Transverse colon (tissue), 4 donors: Measurements from ENCODE around the gene RCCD1. TPM values are rescaled to one million over a fixed set of nuclear protein-coding genes. Genes with fewer than 3 reads are reported as not detected.

ENCODE experiments used
- DNase-seq: peaks from one replicate; pipeline ENCODE4 v3.0.0-alpha.2; 2019
- H3K27ac ChIP-seq, 4 donors: fragments of 200-600 bp; sonication (generic); 2 replicates each; pipeline ENCODE4 v1.5.1; 2016 to 2018; ENCODE audit warnings: inconsistent platforms in 4 of 4
- H3K27me3 ChIP-seq: fragments of 200-600 bp; sonication (generic); 2 replicates; pipeline ENCODE4 v1.5.1; 2017; ENCODE audit warnings: inconsistent platforms
- H3K36me3 ChIP-seq, 4 donors: fragments of 200-600 bp; sonication (generic); 2 replicates each; pipeline ENCODE4 v1.5.1; 2017 to 2019; ENCODE audit warnings: inconsistent platforms in 4 of 4
- H3K4me1 ChIP-seq, 4 donors: fragments of 200-600 bp; sonication (generic); 2 replicates each; pipeline ENCODE4 v1.5.1; 2017 to 2020; ENCODE audit warnings: inconsistent platforms in 4 of 4
- H3K4me3 ChIP-seq, 4 donors: fragments of 200-600 bp; sonication (generic); 1 replicate in 1 of 4; 2 replicates in 3 of 4; pipeline versions ENCODE4 v1.5.1 to v1.6.1; 2017 to 2019; ENCODE audit warnings: inconsistent platforms in 4 of 4
- H3K9me3 ChIP-seq, 2 donors: fragments of 200-600 bp; sonication (generic); 2 replicates each; pipeline ENCODE4 v1.5.1; 2017 to 2019; ENCODE audit warnings: inconsistent platforms in 2 of 2
- CTCF ChIP-seq, 5 experiments: fragments of 200-600 bp in 3 of 5; fragments of 450-650 bp in 2 of 5; sonication (generic) in 3 of 5; IDR thresholded peaks; 1 replicate in 2 of 5; 2 replicates in 3 of 5; pipeline ENCODE4 v1.5.1; 2016 to 2017; ENCODE audit warnings: antibody characterized with exemption in 5 of 5, inconsistent platforms in 3 of 5, mild to moderate bottlenecking in 2 of 5, moderate library complexity in 1 of 5
- EP300 ChIP-seq: sonication (generic); formaldehyde crosslinking; IDR thresholded peaks from one replicate; pipeline ENCODE4 v1.6.1; 2017; ENCODE audit warnings: antibody characterized with exemption, low read depth
- POLR2A ChIP-seq: fragments of 450-650 bp; IDR thresholded peaks from one replicate; pipeline ENCODE4 v1.6.1; 2016; ENCODE audit warnings: antibody characterized with exemption, mild to moderate bottlenecking, moderate library complexity
- POLR2AphosphoS5 ChIP-seq, 3 donors: sonication (generic); formaldehyde crosslinking; IDR thresholded peaks; one replicate each; pipeline ENCODE4 v1.6.1; 2016; ENCODE audit warnings: antibody characterized with exemption in 3 of 3
- WGBS, 2 donors: methylation state at CpG; one replicate each; pipeline ENCODE4 v1.1.5; 2018; ENCODE audit warnings: low coverage in 1 of 2; 5-methylcytosine and 5-hydroxymethylcytosine counted together
- in situ Hi-C, 4 donors: fragments of 200-750 bp; cut with MboI; loops; one replicate each; pipeline versions ENCODE4 v1.15.0 to v1.15.1; 2017; ENCODE audit warnings: low sequenced_read_pairs in 3 of 4, low pct_ligation_motif_present in 1 of 4, low pct_unique_long_range_greater_than_20kb in 1 of 4
- intact Hi-C: fragments of 100-400 bp; cut with DNase I; formaldehyde crosslinking; loops from one replicate; pipeline ENCODE4 v1.15.1; 2023; ENCODE audit warnings: low total_unique reads
- total RNA-seq, 4 donors: library from RNA; depleted of rRNA; stranded (reverse); fragments of >200 nt; gene quantifications; one replicate each; pipeline ENCODE4 v1.1.0, GENCODE V29; 2016

Gene RCCD1
- total RNA-seq, 4 donors from 2014 or later = 13.1 to 438 (median 16.2) TPM

GRCh38 chr15:90994417-90995311, 40.0 kb downstream of the RCCD1 start, which contains the start of gene PRC1:
TSS of gene PRC1 (minus strand) at chr15:90994535. CDS start at chr15:90994417, 118 bp downstream.
- peak within 1 kb of the TSS; percentile 62 to 100 (median 82) for H3K4me3 ChIP-seq
- peaks cover 0 to 16% (median 12%) of the 10 kb centered on the region in 4 donors for H3K4me1 ChIP-seq
- intact Hi-C loops (no loop called here), in situ Hi-C loops (no loop called here)
- H3K27me3 ChIP-seq = no peaks in the 10 kb centered on the region
- no peaks in the 10 kb centered on the region for H3K9me3 ChIP-seq
- TF ChIP-seq POLR2A (peak; percentile 85), POLR2AphosphoS5 (IDR thresholded peaks at IDR 0.05) (peak; percentile 75 to 89 (median 86)), EP300 (peak; percentile 1), CTCF (IDR thresholded peaks at IDR 0.05) (peak in 1 of 5 experiments; percentile 11)
- H3K27ac ChIP-seq = peak within 1 kb of the TSS; percentile 88 to 93 (median 90)
- peak; percentile 99 for DNase-seq
- peaks cover 0 to 4% (median 0%) of the 10 kb centered on the region in 4 donors for H3K36me3 ChIP-seq
- WGBS, 2 donors = 0 to 1% methylated on average over 7 to 60 of the region's 75 CpGs

GRCh38 chr15:90998737-90999136, 44.1 kb downstream of the RCCD1 start:
- DNase-seq = no peak
- no peak overlapping the region for H3K4me3 ChIP-seq
- no peaks in the 10 kb centered on the region for H3K27me3 ChIP-seq
- H3K4me1 ChIP-seq = peaks cover 0 to 12% (median 8%) of the 10 kb centered on the region in 4 donors
- intact Hi-C loops = no loop called here
- no peaks in the 10 kb centered on the region for H3K9me3 ChIP-seq
- TF ChIP-seq POLR2AphosphoS5 (IDR thresholded peaks at IDR 0.05) (no peak), CTCF (IDR thresholded peaks at IDR 0.05) (no peak), EP300 (no peak)
- no peak overlapping the region for H3K27ac ChIP-seq
- in situ Hi-C loops = no loop called here
- peaks cover 0 to 28% (median 8%) of the 10 kb centered on the region in 4 donors for H3K36me3 ChIP-seq
- WGBS, 2 donors = 73 to 92% methylated on average over 2 to 8 of the region's 8 CpGs

- Histone ChIP-seq H3K36me3 (peaks cover 0 to 50% (median 16%) of the 10 kb centered on the region in 4 donors), H3K4me3 (no peak overlapping the region), H3K27me3 (no peaks in the 10 kb centered on the region), H3K4me1 (no peaks in the 10 kb centered on the region), H3K27ac (no peak overlapping the region), H3K9me3 (no peaks in the 10 kb centered on the region)
- 73 to 98% methylated on average over 2 to 3 of the region's 3 CpGs for WGBS, 2 donors
- in situ Hi-C loops = no loop called here
- intact Hi-C loops = no loop called here
- TF ChIP-seq POLR2AphosphoS5 (IDR thresholded peaks at IDR 0.05) (no peak), CTCF (IDR thresholded peaks at IDR 0.05) (no peak), EP300 (no peak), POLR2A (no peak)
- no peak for DNase-seq
Measured at GRCh38 chr15:91001209-91001608, 46.5 kb downstream of the RCCD1 start.

- 97% methylated on average over 3 of the region's 3 CpGs; no CpG with 5 or more reads in 1 of the 2 donors for WGBS, 2 donors
- peaks cover 0 to 65% (median 28%) of the 10 kb centered on the region in 4 donors for H3K36me3 ChIP-seq
Measured at GRCh38 chr15:91007266-91007665, 52.6 kb downstream of the RCCD1 start.

More at GRCh38 chr15:91007266-91007665, 52.6 kb downstream of the RCCD1 start:
- no peak for TF ChIP-seq POLR2A
- no peak for TF ChIP-seq CTCF (IDR thresholded peaks at IDR 0.05)
- no peak for TF ChIP-seq EP300
- no peak for TF ChIP-seq POLR2AphosphoS5 (IDR thresholded peaks at IDR 0.05)
- H3K4me3 ChIP-seq = no peak overlapping the region
- H3K4me1 ChIP-seq = no peaks in the 10 kb centered on the region
- H3K9me3 ChIP-seq = no peaks in the 10 kb centered on the region
- H3K27me3 ChIP-seq = no peaks in the 10 kb centered on the region
- H3K27ac ChIP-seq = no peak overlapping the region
- in situ Hi-C loops = no loop called here
- DNase-seq = no peak
- intact Hi-C loops = no loop called here
